ENCODE data around the gene MOBP. TPM values are rescaled to one million over a fixed set of nuclear protein-coding genes. Genes with fewer than 3 reads are reported as not detected.

MOBP gene
- total and polyA plus RNA-seq, 2 donors from 2014 or later = 0.16 TPM; not detected in 1

- no peak for TF ChIP-seq CTCF (IDR thresholded peaks at IDR 0.05; ENCODE audit: borderline replicate concordance, extremely low read depth, insufficient read depth)
- Histone ChIP-seq H3K4me3 (ENCODE audit: low read length in 3 of 3) (no peak overlapping the region), H3K9me3 (ENCODE audit: control insufficient read depth in 2 of 3, insufficient read depth in 1 of 3, low read length in 3 of 3) (peaks cover 0 to 6% (median 0%) of the 10 kb centered on the region in 3 donors), H3K27ac (ENCODE audit: low read depth in 2 of 2, low read length in 2 of 2) (no peak overlapping the region), H3K9ac (ENCODE audit: low read length in 3 of 3) (no peak overlapping the region), H3K27me3 (ENCODE audit: control insufficient read depth, insufficient read depth, low read length) (no peaks in the 10 kb centered on the region), H3K4me1 (ENCODE audit: control insufficient read depth in 2 of 3, insufficient read depth in 2 of 3, low read depth in 1 of 3, low read length in 3 of 3) (no peaks in the 10 kb centered on the region), H3K36me3 (ENCODE audit: control insufficient read depth in 2 of 3, insufficient read depth in 3 of 3, low read length in 3 of 3) (no peaks in the 10 kb centered on the region)
- intact Hi-C loops (cut with DNase I) = no loop called here
- DNase-seq (no peak), FAIRE-seq (no peak)
These were observed 10.7 kb downstream of the MOBP start for GRCh38 chr3:39478226-39478625.

GRCh38 chr3:39479701-39480414, 12.4 kb downstream of the MOBP start:
- H3K36me3 ChIP-seq (ENCODE audit: control insufficient read depth in 2 of 3, insufficient read depth in 3 of 3, low read length in 3 of 3) = no peaks in the 10 kb centered on the region
- intact Hi-C loops (cut with DNase I) = no loop called here
- FAIRE-seq (no peak), DNase-seq (no peak)
- H3K9ac ChIP-seq (ENCODE audit: low read length in 3 of 3) = no peak overlapping the region
- H3K9me3 ChIP-seq (ENCODE audit: control insufficient read depth in 2 of 3, insufficient read depth in 1 of 3, low read length in 3 of 3) = peaks cover 0 to 6% (median 0%) of the 10 kb centered on the region in 3 donors
- no peak overlapping the region for H3K4me3 ChIP-seq (ENCODE audit: low read length in 3 of 3)
- H3K27ac ChIP-seq (ENCODE audit: low read depth in 2 of 2, low read length in 2 of 2) = no peak overlapping the region
- H3K4me1 ChIP-seq (ENCODE audit: control insufficient read depth in 2 of 3, insufficient read depth in 2 of 3, low read depth in 1 of 3, low read length in 3 of 3) = no peaks in the 10 kb centered on the region
- H3K27me3 ChIP-seq (ENCODE audit: control insufficient read depth, insufficient read depth, low read length) = no peaks in the 10 kb centered on the region
- TF ChIP-seq CTCF (IDR thresholded peaks at IDR 0.05; ENCODE audit: borderline replicate concordance, extremely low read depth, insufficient read depth) = no peak

- H3K9me3 ChIP-seq (ENCODE audit: control insufficient read depth in 2 of 3, insufficient read depth in 1 of 3, low read length in 3 of 3) = no peaks in the 10 kb centered on the region
- intact Hi-C loops (cut with DNase I) = no loop called here
- H3K36me3 ChIP-seq (ENCODE audit: control insufficient read depth in 2 of 3, insufficient read depth in 3 of 3, low read length in 3 of 3) = no peaks in the 10 kb centered on the region
- no peaks in the 10 kb centered on the region for H3K4me1 ChIP-seq (ENCODE audit: control insufficient read depth in 2 of 3, insufficient read depth in 2 of 3, low read depth in 1 of 3, low read length in 3 of 3)
- H3K4me3 ChIP-seq (ENCODE audit: low read length in 3 of 3) = no peak overlapping the region
- no peak overlapping the region for H3K27ac ChIP-seq (ENCODE audit: low read depth in 2 of 2, low read length in 2 of 2)
- no peak overlapping the region for H3K9ac ChIP-seq (ENCODE audit: low read length in 3 of 3)
- FAIRE-seq (no peak), DNase-seq (no peak)
- TF ChIP-seq CTCF (IDR thresholded peaks at IDR 0.05; ENCODE audit: borderline replicate concordance, extremely low read depth, insufficient read depth) = no peak
- H3K27me3 ChIP-seq (ENCODE audit: control insufficient read depth, insufficient read depth, low read length) = no peaks in the 10 kb centered on the region
These were observed 18.1 kb downstream of the MOBP start for GRCh38 chr3:39485547-39485946.
